Ureter (tissue), 1 donor: ENCODE results near the gene SIGLEC14. TPM values are rescaled to one million over a fixed set of nuclear protein-coding genes. Genes with fewer than 3 reads are reported as not detected.
A peak's percentile ranks its signal among the peaks of the same experiment; 100 is the strongest.
"Not testable (repeated sequence)": the region's sequence is repeated elsewhere in the genome, so short reads cannot be mapped to it uniquely, and the experiment has no call there.

Experiments
- DNase-seq: peaks from one replicate; pipeline ENCODE4 v3.0.0-alpha.2; 2020; ENCODE audit warnings: low spot score
- total RNA-seq: library from RNA; stranded (reverse); gene quantifications from one replicate; pipeline ENCODE4 v1.2.4, GENCODE V29; 2023
- donor health status: DM: yes; HTN: yes; CAD: no.

SIGLEC14 gene
- total RNA-seq, 1 donor from 2014 or later, result 4.2 TPM

DNA sequence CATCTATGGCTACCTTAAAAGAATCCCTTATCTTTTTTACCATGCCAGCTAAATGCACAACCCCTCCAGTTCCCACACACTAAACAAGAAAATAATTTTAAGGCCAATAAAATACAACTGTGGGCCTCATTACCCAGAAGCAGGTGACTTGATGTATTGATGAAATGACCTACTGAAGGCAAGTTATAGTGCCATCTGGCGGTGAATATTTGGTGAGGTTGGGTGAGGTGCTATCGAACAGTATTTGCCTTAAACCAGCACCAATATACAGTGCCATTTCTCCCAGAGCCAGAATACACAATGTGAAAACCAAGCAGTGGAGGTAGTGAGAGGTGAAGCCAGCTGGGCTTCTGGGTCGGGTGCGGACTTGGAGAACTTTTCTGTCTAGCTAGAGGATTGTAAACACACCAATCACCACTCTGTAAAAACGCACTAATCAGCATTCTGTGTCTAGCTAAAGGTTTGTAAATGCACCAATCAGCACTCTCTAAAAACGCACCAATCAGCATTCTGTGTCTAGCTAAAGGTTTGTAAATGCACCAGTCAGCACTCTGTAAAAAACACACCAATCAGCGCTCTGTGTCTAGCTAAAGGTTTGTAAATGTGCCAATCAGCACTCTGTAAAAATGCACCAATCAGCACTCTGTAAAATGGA is 29.4 kb upstream of the SIGLEC14 start:
- not testable (repeated sequence) for DNase-seq

DNA sequence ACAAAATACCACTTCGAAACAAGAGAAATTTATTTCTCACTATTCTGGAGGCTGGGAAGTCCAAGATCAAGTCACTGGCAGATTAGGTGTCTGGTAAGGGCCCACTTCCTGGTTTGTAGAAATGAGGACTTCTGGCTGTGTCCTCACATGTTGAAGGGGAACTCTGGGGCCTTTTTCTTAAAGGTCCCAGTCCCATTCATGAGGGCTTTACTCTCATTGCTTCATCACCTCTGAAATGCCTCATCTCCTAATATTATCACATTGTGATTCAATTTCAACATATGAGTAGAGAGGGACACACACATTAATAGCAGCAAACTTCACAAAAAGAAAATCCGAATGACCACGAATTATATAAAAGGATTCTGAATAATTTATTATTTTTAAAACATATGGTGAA is 21.6 kb upstream of the SIGLEC14 start:
- no peak for DNase-seq

DNA sequence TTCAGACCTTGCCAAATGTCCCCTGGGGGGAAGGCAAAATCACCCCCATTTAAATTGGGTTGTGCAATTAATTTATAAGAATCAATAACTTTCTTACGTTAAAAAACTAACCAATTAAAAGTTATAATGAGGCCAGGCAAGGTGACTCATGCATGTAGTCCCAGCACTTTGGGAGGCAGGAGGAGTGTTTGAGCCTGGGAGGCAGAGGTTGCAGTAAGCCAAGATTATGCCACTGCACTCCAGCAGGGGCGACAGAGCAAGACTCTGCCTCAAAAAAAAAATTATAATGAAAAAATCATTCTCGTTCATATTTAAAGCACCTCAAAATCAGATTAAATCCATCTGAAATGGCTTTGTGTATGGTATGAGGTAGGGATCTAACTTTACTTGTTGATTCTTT is 18.4 kb upstream of the SIGLEC14 start:
- DNase-seq, result no peak

DNA sequence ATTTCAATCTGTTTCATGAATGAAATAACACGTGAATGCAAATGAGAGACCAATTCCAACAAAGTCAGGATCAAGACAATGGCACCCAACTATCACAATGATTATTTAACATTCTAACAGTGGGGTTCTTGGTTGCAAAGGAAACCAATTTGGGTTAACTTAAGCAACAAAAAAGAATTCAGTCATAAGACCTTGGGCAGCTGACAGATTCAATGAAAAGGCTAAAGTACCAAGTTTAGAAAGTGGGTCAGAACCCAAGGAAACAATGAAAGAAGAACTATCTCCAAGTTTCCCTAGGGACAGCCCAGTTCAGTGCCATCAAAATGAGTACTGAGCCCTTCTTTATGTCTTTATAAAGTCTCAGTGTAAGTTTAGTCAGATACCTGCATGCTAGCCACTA is 17.5 kb upstream of the SIGLEC14 start:
- no peak for DNase-seq

DNA sequence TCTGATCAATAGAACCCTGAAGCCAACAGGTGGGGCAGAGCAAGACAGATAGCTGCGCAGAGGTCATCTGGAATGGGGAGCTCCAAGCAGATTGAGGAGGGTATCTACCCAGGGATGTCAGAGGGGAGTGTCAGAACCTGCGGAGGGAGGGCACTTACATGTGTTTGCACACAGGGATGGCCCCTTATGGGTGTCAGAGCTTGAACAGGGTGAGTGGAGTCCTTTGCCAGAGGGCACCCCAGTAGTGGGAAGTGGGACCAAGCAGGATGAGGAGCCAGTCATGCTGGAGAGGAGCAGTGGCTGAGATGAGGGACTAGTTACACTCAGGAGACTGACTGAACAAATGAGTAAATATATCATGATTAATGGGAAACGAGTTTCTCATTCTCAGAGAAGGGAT is 17.0 kb upstream of the SIGLEC14 start:
- DNase-seq, result no peak

DNA sequence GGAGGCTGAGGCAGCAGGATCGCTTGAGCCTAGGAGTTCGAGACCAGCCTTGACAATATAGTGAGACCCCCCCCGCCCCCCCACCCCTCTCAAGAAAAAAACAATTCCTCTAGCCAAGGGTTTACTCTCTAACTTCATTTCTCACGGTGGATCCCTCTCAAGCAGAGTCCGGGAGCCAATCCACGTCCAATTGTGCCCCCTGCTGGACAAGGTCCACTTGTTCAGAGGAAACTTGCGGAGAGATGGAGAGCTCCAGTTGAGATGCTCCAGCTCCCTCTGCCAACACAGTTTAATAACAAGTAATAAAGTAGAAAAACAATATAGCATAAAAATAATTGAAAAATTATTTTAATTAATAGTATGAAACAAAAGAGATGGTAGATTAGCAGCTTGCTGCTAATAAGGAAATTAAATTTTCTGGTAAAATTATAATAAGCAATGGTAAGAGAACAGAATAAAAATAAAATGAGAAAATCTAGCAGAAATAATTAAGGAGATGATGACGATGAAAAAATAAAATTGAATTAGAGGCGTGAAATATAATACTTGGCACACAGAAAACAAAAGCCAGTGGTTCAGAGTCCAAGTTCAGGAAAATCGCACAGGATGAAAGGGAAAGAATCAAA is 14.5 kb upstream of the SIGLEC14 start:
- peak; percentile 77 for DNase-seq

DNA sequence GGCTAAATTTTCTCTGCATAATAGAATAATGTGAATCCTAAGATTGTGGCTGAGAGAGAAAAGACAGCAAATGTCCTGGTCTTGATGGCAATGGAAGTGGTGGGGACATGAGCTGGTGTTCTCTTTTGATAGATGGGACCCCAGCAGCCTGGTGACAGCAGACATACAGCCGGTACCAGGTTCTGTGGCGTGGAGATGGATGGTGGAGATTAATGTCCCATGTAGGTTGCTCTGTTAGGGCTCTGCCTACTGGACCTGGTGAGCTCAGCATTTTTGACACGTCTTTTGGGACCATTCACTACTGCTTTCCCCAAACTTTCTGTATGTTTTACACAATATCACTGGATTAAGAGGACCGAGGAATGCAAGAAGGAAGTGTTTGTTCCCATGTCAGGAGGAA is 8.2 kb upstream of the SIGLEC14 start:
- no peak for DNase-seq

DNA sequence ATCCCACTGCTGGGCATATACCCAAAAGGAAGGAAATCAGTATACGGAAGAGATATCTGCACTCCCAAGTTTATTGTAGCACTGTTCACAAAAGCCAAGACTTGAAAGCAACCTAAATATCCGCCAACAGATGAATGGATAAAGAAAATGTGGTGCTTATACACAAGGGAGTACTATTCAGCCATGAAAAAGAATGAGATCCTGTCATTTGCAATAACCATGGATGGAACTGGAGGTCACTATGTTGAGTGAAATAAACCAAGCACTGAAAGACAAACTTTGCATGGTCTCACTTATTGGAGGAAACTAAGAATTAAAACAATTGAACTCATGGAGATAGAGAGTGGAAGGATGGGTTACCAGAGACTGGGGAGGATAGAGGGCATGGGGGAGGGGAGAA is 6.5 kb upstream of the SIGLEC14 start:
- no peak for DNase-seq

DNA sequence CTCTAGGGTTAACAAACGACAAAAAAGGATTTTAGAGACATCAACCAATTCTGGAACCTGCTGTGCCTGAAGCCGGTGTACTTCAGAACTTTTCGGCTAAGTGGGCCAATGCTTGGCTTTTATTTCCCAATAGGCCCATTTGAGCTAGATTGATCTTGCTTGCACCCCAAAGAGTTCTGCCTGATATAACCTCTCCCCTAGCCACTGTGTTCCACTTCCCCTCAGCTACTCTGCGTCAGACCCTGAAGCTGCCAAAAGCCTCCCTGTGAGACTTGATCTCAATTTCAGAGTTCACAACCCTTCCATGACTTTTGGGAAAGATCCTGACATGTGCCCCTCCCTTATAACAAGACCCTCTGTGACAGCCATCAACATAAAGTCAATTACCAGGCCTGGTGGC is 5.6 kb upstream of the SIGLEC14 start:
- no peak for DNase-seq

DNA sequence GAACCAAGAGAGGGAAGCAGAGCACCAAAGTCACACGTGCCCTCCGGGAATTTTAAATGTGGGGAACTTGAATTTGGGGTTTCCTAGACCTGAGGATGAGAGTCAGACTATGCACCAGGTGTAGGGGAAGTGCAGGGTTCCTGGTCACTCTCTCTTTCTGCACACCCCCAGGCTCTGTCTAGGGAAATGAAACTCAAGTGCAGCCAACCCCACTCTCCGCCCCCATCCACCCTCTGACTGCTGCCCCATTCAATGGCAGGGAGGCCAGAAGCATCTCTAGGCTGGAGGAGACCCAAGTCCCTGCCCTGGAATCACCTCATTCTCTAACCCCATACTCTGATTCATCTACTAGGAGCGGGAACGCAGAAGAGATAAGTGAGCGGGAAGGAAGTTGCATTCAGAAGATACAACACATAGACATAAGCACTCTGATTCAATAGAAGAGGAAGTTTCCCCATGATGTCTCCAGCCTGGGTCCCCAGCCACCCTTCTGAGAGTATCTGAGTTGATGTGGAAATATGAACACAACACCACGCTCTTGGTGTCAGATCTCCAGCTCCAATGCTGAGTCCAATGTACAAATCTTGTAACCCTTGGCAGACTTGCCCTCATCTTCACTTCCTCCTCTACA is 4.7 kb upstream of the SIGLEC14 start:
- no peak for DNase-seq

DNA sequence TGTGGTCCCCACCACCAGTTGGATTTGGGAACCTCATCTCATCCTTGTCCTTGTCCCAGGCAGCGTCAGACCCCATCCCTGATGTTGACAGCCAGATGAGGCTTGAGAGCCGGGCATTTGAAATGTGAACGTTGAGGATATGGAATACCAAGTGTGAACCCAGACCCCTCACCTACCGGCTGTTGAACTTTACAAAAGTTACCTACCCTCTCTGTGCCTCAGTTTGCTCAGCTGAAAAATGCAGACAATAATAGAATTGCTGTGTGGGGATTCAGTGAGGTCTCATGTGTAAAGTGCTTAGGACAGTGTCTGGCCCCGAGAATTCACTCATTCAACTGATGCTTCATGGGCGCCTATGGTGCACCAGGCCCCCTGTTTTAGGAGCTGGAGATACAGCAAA is 693 bp upstream of the SIGLEC14 start:
- DNase-seq, result no peak

DNA sequence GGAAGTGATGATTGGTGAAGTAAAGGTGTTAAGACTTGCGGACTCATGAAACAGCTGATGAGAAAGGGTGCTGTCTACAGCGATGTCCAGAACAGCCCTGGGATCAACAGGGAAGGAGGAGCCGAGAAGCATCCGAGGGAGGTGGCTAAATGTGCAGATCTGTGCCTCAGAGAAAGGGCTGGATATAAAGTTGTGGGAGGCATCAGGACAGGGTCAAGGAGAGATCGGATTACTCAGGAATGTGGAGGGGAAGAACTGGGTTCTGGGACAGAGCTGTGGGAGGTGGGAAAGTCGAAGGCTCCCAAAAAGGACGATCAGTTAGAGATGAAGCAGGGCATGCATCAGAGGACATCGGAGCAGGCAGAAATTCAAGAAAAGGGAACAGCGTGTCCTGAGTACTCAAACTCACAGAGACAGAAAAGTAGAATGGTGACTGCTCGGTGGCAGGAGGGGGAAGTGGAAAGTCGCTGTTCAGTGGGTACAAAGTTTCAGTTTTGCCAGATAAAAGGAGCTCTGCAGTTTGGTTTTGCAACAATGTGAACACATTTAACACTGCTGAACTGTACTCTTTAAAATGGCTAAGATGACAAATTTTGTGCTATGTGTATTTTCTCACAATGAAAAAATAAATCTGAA is 1.9 kb downstream of the SIGLEC14 start:
- no peak for DNase-seq

DNA sequence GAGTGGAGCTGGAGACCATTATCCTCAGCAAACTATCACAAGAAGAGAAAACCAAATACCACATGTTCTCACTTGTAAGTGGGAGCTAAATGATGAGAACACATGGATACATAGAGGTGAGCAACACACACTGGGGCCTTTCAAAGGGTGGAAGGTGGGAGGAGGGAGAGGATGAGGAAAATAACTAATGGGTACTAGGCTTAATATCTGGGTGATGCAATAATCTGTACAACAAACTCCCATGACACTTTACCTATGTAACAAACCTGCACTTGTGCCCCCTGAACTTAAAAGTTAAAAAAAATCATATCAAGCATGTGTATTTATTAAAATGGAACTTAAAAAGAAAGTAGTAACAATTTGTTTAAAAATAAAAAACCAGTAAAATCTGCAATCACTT is 5.0 kb downstream of the SIGLEC14 start:
- no peak for DNase-seq

DNA sequence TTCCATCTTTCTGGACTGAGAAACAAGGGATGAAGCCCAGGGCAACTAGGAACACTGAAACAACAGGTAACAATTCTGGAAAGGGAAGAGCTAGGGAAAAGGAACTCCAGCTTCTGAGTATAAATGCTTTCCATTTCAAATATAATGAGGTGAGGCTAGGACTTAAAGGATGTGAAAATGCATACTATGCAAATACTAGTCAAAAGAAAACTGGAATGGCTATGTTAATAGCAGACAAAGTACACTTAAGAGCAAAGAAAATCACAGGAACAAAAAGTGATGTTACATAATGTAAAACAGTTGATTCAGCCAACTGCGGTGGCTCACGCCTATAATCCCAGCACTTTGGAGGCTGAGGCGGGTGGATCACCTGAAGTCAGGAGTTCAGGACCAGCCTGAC is 6.2 kb downstream of the SIGLEC14 start:
- no peak for DNase-seq

DNA sequence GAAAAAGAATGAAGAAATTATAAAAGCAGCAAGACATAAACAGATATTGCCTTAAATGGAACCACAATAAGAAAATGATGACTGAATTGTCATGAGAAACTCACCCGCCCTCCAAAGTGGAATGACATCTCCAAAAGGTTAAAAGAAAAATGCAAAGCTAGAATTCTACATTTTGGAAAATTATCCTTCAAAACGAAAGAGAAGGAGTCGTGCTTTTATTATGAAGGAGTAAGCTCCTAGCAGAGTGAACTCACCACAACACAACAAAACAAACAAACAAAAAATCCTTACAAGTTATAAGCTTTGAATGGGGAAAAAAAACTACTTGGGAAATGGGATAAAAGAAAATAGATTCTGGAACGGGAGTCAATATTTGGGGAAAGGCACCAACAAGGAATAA is 6.7 kb downstream of the SIGLEC14 start:
- no peak for DNase-seq

DNA sequence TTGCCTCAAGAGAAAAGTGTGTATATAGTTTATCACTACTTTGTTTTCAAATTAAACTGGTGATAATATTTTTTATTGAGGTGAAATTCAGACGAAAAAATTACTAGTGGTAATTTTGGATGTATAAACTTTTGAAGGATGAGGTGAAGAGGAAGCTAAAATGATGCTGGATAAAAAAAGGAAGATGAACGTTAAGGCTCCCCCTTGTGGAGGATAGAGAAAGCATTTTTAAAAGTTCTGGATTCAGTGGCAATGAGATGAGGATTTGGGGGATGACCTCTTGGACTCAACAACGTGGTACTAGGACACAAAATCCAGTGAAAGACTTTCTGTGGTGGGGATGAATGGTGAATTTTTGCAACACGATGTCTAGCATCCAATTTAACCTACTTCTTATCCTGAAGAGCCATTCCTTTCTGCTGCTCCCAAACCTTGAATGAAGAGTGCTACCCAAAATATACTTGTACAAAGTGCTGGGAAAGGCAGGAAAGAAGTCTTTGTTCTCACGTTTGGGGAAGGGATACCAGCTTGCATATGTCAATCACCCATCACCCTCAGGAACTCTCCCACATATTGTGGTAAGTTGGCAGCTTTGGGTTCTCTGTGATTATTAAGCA is 9.2 kb downstream of the SIGLEC14 start:
- DNase-seq, result no peak

DNA sequence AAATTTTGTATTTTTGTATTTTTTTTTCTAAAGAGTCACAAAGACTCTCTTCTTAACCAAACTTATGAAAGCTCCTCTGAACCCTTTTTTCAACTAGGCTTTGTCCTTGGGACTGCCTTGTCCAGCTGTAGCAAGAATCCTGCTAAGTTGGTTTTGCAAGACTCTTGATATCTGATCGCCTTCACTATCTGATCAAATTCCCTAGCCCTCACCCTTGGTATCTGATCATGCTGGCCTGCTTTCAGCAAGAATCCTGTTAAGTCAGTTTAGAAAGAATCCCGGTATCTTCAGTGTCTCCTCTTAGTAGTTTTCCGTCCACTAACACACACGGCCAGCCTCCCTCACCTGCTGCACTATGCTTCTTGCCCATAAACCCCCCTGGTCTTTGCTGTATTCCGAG is 14.5 kb downstream of the SIGLEC14 start:
- no peak for DNase-seq

DNA sequence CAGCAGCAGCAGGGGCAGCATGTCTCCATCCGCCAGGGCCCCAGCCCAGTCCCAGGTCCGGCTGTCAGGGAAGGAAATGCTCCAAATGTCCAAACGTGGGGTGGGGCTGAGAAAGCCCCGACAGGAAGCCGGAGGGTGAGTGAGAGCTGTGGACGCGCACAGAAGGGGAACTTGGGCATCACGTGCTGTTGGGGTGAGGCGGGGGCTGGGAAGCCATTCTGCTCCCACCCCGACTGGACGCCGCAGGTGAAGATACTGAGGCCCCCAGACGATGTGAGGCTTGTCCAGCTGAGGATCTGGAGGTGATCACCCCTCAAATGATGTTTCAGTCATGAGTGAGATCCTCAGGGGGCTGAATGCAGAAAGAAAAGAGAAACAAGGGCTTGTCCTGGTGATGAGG is 16.3 kb downstream of the SIGLEC14 start, which contains the start of gene SIGLEC5:
Gene SIGLEC5, minus strand, starts transcription at position 87 of the 400 bp plus-strand sequence. Its CDS starts 66 bp downstream, at position 21.
- DNase-seq, result not testable (repeated sequence)

DNA sequence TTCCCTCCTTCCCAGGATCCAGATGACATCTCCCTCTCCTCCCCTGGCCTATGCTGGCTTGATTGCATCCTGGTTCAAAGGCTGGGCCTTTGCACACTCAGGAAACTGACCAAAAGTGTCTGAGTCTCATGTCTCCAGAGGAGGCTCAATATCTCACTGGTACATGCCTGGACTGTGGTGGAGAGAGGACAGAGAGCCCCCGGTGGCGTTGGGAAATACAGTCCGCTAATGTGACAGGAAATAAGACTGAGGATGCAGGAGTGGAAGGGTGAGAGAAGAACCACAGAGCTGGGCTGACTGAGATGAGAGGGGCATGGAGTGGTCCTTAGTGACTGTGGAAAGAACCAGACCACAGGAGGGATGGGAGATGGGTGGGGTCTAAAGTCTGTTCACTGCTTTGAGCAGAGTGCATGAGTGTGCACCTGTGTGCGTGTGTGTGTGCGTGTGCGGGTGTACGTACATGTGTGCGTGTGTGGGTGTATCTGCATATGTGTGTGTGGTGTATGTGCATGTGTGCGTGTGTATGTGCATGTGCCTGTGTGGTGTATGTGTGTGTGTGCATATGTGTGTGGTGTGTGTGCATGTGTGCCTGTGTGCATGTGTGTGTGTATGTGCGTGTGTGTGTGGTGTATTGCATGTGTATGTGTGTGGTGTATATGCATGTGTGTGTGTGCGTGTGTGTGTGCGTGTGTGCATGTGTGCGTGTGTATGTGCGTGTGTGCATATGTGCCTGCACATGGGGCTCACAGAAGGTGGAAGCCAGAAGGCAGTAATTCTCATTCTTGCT is 18.3 kb downstream of the SIGLEC14 start:
- DNase-seq, result no peak

DNA sequence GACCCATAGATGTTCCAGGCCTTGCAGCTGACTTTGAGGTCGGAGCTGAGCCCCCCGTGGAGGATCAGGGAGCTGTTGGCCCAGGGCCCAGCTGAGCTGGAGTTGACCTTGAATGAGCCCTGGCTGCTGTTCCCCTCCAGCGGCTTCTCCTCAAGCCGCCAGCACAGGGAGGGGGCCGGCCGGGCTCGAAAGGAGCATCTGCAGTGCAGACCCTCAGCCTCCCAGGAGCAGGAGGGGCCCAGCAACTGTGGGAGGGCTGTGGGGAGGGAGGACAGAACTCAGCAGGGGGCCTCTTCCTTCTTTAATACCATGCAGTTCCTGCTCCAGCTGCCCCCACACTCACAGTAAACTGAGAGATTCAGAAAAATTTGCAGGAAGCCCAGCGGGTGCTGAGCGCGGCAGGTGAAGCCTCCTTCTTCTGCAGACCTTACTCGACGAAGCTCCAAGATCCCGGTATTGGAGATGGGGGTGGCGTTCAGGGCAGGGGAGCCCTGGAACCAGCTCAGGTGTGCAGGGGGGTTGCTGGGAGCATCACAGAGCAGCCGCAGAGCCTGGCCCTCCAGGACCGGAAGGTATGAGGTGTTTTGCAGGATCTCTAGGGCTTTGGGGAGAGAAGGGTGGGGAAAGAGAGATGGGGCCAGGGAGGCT is 19.0 kb downstream of the SIGLEC14 start:
- DNase-seq, result no peak

DNA sequence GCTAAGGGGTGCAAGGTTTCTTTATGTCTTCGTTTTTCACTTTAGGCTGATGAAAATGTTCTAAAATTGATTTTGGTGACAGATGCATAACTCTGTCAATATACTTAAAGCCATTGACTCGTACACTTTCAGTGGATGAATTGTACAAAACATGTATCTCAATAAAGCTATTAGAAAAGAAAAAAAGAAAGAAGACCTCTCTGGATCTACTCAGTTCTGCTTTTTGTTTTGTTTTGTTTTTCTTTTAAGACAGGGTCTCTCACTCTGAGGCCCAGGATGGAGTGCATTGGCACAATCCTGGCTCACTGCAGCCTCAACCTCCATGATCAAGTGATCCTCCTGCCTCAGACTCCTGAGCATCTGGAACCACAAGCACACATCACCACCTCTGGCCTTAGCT is 19.9 kb downstream of the SIGLEC14 start:
- no peak for DNase-seq
